Breast epithelium (tissue), 3 donors: ENCODE measurements around the gene MAD1L1.

ENCODE experiments used
- POLR2A ChIP-seq: fragments of 450-650 bp; IDR thresholded peaks from one replicate; pipeline ENCODE4 v1.6.1; 2016; ENCODE audit warnings: antibody characterized with exemption, mild to moderate bottlenecking, moderate library complexity
- TF ChIP-seq, protein P1 (sequence below), 3 donors: fragments of 450-650 bp; IDR thresholded peaks; one replicate each; pipeline ENCODE4 v1.5.1; 2016 to 2017; ENCODE audit warnings: antibody characterized with exemption in 3 of 3, mild to moderate bottlenecking in 3 of 3, moderate library complexity in 3 of 3

GRCh38 chr7:2102375-2102723 lies 130.4 kb downstream of the MAD1L1 start:
- TF ChIP-seq, protein P1, sequence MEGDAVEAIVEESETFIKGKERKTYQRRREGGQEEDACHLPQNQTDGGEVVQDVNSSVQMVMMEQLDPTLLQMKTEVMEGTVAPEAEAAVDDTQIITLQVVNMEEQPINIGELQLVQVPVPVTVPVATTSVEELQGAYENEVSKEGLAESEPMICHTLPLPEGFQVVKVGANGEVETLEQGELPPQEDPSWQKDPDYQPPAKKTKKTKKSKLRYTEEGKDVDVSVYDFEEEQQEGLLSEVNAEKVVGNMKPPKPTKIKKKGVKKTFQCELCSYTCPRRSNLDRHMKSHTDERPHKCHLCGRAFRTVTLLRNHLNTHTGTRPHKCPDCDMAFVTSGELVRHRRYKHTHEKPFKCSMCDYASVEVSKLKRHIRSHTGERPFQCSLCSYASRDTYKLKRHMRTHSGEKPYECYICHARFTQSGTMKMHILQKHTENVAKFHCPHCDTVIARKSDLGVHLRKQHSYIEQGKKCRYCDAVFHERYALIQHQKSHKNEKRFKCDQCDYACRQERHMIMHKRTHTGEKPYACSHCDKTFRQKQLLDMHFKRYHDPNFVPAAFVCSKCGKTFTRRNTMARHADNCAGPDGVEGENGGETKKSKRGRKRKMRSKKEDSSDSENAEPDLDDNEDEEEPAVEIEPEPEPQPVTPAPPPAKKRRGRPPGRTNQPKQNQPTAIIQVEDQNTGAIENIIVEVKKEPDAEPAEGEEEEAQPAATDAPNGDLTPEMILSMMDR (IDR thresholded peaks at IDR 0.05) = no peak
- TF ChIP-seq POLR2A = no peak
